Medulla oblongata (tissue), 1 donor: ENCODE measurements around the gene RBM14.
A peak's percentile ranks its signal among the peaks of the same experiment; 100 is the strongest.
"Not testable (repeated sequence)": the region's sequence is repeated elsewhere in the genome, so short reads cannot be mapped to it uniquely, and the experiment has no call there.

Source experiments
- DNase-seq: peaks from one replicate; pipeline ENCODE4 v3.0.0-alpha.2; 2015; ENCODE audit errors: extremely low spot score

Gene RBM14

GRCh38 chr11:66636411-66636810, 20.0 kb downstream of the RBM14 start:
- DNase-seq, result no peak

GRCh38 chr11:66637557-66638176, 21.2 kb downstream of the RBM14 start:
- DNase-seq, result no peak

GRCh38 chr11:66638177-66639065, 22.0 kb downstream of the RBM14 start, which contains the start of gene RBM4:
Gene RBM4, plus strand, starts transcription at chr11:66638703. Its CDS starts 1,009 bp downstream, at chr11:66639712.
- DNase-seq, result peak; percentile 100

GRCh38 chr11:66639066-66639813, 22.8 kb downstream of the RBM14 start:
- DNase-seq, result peak; percentile 55

GRCh38 chr11:66639814-66640340, 23.4 kb downstream of the RBM14 start:
- not testable (repeated sequence) for DNase-seq

GRCh38 chr11:66641834-66642233, 25.4 kb downstream of the RBM14 start:
- DNase-seq, result no peak

GRCh38 chr11:66643745-66644437, 27.5 kb downstream of the RBM14 start:
- DNase-seq, result no peak

GRCh38 chr11:66646828-66647227, 30.4 kb downstream of the RBM14 start:
- DNase-seq, result no peak

- no peak for DNase-seq
These were observed 33.5 kb downstream of the RBM14 start for GRCh38 chr11:66649903-66650302.

- no peak for DNase-seq
These were observed 34.6 kb downstream of the RBM14 start for GRCh38 chr11:66651016-66651415.

- no peak for DNase-seq
These were observed 36.2 kb downstream of the RBM14 start for GRCh38 chr11:66652651-66653050.

GRCh38 chr11:66653123-66653522, 36.7 kb downstream of the RBM14 start:
- DNase-seq, result no peak

GRCh38 chr11:66659763-66660162, 43.3 kb downstream of the RBM14 start:
- DNase-seq, result no peak

- DNase-seq, result no peak
These were observed 47.4 kb downstream of the RBM14 start for GRCh38 chr11:66663741-66664296.

- DNase-seq, result no peak
These were observed 48.9 kb downstream of the RBM14 start for GRCh38 chr11:66665369-66665768.

- DNase-seq, result no peak
These were observed 54.4 kb downstream of the RBM14 start for GRCh38 chr11:66670816-66671215.

- no peak for DNase-seq
These were observed 58.7 kb downstream of the RBM14 start for GRCh38 chr11:66674964-66675602.

GRCh38 chr11:66676282-66676919, 60.0 kb downstream of the RBM14 start:
- no peak for DNase-seq
